ENCODE measurements around the gene MTCL1.

MTCL1 gene

DNA sequence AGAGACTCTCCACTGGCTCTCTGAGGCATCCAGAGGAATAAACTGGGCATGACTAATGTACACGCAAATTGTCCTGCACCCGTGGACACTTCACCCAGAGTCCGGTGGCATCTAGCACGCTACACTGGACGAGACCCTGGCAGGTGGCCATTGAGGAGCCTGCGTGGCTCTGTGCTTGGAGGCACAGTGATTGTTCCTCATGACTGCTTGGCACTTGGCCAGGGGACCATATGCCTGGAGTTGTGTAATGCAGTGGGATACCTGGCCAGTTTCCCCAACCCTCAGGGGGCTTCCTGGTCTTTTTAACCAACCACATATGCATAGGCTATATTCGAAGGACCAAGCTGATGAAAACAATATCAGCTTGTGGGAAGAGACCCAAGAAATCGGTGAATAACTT lies 66.6 kb downstream of the MTCL1 start:
- DNase-seq (ENCODE audit: low read depth in 2 of 2) = no peak

- no peak for DNase-seq (ENCODE audit: low read depth in 2 of 2)
Observed at GRCh38 chr18:8773980-8774379, 68.6 kb downstream of the MTCL1 start.

- no peak for DNase-seq (ENCODE audit: low read depth in 2 of 2)
Observed at GRCh38 chr18:8776013-8776943, 70.9 kb downstream of the MTCL1 start.

DNA sequence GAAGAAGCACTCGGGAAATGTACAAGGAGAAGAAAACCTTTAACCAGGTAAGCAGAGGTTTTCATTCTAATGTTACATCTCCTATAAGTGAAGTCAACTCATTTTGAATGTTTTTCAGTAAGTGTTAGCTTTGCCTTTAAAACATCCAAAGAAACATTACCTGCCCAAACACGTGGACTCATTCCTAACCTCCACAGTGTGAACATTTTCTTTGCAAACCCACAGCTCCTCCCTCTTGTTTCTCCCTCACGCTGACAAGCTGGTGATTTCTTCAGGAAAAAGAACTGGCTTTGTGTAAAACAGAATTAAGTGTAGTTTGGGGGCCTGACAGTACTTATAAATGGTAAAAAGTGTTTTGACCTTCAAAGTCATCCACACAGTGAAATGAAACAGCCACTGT lies 72.5 kb downstream of the MTCL1 start:
- DNase-seq (ENCODE audit: low read depth in 2 of 2) = no peak

DNA sequence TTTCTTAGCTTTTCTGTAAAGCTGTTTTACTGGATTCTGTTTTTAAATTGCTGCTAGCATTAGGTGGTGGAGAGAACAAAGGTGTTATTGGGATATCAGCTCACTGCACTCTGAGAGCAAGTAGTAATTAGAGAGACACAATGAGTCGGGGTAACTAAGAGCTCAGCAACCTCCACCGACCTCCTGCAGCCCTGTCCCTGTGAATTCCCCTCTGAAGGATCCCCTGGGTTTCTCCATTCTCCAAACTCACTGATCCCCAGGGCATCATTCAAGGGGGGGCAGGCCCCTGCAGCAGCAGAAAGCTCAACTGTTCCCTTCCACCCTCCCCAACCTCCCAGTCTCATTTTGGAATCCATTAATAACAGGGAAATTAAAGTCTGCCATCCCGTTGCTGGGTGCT lies 73.0 kb downstream of the MTCL1 start:
- DNase-seq (ENCODE audit: low read depth in 2 of 2) = no peak

GRCh38 chr18:8778824-8779223 lies 73.5 kb downstream of the MTCL1 start:
- no peak for DNase-seq (ENCODE audit: low read depth in 2 of 2)

DNA sequence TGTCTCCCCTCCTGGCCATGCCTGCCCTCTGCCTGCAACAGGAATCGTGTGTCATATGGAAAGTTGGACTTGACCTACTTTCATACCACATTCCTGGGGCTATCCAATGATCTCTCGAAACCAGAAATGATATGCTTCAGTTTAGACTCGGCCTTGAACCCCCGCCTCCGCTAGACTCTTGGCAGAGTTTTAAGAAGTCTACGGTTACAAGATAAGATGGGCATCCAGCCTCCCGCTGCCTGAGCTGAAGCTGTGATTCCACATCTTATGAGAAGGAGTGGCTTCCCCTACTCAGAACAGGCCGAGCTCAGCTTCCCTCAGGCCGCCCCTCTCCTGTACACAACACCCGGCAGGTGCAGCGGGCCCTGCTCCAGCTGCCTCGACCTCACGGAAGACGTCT lies 73.9 kb downstream of the MTCL1 start:
- no peak for DNase-seq (ENCODE audit: low read depth in 2 of 2)

DNA sequence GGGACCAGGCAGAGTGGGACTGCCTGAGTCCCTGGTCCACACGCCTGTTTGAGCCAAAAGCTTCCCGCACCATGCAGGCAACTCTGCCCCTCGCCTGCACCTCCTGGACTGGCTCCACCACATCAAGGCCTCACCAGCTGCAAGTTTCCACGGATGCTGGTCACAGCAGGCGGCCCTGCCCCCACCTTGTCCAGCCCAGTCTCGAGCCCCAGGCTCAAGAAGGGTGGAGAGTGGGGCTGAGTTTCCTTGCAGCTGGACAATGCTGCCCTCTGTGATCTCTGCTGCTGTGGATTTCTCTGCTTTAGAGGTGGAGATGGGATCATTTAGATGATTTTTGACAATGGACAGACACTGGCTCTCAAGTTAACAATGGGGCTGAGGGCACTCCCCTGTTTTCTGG lies 74.9 kb downstream of the MTCL1 start:
- no peak for DNase-seq (ENCODE audit: low read depth in 2 of 2)

- no peak for DNase-seq (ENCODE audit: low read depth in 2 of 2)
Observed at GRCh38 chr18:8781671-8782070, 76.3 kb downstream of the MTCL1 start.

GRCh38 chr18:8783335-8783993 lies 78.1 kb downstream of the MTCL1 start:
- DNase-seq (ENCODE audit: low read depth in 2 of 2) = no peak

DNA sequence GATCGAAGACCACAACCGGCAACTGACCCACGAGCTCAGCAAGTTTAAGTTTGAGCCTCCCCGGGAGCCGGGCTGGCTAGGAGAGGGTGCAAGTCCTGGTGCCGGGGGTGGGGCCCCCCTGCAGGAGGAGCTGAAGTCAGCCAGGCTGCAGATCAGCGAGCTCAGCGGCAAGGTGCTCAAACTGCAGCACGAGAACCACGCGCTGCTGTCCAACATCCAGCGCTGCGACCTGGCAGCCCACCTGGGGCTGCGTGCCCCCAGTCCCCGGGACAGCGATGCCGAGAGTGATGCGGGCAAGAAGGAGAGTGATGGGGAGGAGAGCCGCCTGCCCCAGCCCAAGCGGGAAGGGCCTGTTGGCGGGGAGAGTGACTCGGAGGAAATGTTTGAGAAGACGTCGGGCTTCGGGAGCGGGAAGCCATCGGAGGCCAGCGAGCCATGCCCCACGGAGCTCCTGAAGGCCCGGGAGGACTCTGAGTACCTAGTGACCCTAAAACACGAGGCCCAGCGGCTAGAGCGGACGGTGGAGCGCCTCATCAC lies 78.7 kb downstream of the MTCL1 start:
- no peak for DNase-seq (ENCODE audit: low read depth in 2 of 2)

DNA sequence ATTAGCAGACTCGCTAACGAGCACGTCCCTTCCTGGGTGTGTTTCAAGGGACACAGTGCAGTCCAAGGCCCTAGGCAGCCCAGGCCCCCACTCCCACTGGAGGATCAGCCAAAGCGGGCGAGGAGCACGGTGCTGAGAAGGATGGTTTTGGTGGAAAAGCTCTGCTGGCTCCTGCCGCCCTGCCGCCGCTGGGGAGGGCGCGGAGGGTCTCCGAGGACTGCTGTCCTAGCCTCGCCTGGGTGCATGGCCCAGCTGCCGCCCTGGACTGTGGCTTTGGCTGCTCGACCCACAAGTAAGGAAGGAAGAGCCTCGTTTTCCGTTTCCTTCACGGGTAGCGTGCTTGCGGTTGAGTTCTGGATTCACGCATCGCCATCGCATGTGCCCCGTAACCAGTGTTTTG lies 79.9 kb downstream of the MTCL1 start:
- no peak for DNase-seq (ENCODE audit: low read depth in 2 of 2)

- DNase-seq (ENCODE audit: low read depth in 2 of 2) = no peak
Observed at GRCh38 chr18:8785855-8786482, 80.6 kb downstream of the MTCL1 start.

- no peak for DNase-seq (ENCODE audit: low read depth in 2 of 2)
Observed at GRCh38 chr18:8786483-8787370, 81.4 kb downstream of the MTCL1 start.

GRCh38 chr18:8787371-8787670 lies 82.0 kb downstream of the MTCL1 start:
- DNase-seq (ENCODE audit: low read depth in 2 of 2) = no peak

DNA sequence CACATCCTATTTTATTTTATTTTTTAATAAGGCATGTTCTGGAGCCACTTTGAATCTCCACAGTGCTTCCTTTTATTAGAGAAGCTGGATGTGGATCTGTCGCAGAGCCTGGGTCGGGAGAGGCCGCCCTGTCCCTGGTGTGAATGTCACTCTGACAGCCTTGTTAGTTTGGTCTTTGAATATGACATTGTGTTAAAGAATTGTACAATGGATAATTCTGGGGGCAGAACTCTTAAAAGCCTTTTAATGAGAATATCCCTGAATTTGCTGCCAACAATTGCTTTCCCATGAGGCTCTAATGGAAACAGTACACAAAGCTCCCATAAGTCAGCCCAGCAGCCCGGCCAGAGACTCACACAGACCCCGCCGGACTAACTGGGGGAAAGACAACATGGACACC lies 82.4 kb downstream of the MTCL1 start:
- DNase-seq (ENCODE audit: low read depth in 2 of 2) = no peak

DNA sequence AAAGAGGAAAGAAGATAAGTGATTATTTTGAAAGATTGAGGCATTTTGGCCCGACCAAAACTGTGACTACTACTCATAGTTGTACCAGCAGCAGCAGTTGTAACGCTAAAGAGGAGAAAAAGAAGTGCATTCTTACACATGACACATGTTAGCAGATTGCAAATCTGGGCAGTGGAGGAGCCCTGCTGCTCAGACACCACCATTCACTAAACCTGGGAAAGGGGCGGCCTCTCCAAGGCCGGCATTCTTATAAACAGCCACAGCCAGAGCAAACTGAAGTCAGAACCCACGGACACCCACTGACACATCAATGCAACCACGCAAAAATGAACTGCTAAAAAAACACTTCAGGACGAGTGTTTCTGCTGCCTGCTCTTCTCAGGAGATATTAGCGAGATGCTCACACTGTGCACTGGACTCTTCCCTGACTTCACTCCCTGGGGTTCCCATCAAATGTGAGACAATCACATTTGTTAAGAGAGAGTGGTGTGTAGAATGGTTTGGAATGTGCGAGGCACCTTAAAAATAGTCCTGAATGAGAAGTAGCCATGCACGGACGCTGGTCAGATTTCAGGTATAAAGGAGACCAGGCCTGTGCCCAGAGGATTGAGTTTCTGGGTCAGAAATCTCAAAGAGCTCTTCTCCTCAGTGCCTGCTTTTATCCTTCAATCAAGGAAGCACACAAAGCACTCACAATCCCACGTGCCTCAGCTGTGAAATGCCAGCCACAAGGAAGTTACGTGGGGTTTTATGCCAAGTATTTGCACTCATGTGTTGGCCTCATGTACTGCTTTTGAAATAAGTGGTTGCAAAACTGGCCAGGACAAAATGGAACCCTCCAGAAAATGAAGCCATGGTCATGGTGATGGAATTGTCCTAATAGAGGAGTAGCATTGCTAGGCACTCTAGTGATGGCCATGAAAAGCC lies 83.4 kb downstream of the MTCL1 start:
- no peak for DNase-seq (ENCODE audit: low read depth in 2 of 2)

DNA sequence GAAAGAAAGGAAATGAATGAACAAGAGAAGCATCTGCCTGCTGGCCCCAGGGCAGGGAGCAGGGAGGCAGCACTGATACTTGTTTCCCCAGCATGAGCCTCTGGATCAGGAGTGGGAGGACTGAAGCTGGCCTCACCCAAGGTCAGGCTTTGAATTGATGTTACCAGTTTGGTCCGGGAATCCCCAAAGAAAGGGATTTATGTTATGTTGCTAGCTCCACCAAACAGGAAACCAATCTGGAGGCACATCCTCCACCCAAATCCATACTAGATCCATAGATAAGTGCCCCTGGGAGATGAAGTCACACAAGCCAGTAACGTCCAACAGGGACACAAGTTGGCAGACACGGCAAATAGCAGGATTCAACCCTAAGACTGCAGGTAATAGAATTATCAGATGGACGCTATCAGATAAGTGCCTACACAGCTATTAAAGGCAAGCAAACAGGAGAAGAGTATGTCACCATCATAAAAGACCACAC lies 85.9 kb downstream of the MTCL1 start:
- DNase-seq (ENCODE audit: low read depth in 2 of 2) = no peak

DNA sequence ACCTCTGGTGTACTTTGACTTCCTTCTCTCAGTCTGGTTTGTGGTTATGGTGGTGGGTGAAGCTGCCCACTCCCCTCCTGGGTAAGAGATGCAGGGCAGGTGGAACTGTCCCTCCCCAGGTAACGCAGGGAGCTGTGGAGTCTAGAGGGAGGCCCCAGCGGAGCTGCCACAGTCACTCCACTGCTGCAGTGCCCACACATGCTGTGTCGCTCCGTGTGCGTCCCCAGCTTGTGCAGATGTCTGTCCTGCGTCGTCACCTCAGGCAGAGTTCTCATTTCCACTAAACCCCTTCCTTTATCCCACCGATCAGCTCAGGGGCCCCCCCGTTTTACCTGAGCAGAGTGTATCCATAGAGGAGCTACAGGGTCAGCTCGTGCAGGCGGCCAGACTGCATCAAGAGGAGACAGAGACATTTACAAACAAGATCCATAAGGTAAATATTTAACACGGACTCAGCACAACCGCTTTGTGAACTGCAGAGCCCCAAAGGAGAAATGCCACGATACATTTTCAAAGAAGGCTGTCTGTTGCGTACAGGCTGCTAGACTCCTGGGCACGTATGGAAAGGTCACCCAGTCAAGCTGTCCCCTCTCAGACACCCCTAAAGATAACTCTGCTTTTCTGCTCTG lies 87.4 kb downstream of the MTCL1 start:
- DNase-seq (ENCODE audit: low read depth in 2 of 2) = no peak
